ENCODE data around the gene AFG3L2. TPM values are rescaled to one million over a fixed set of nuclear protein-coding genes. Genes with fewer than 3 reads are reported as not detected.

Gene AFG3L2
- total RNA-seq, 1 experiment from 2014 or later: 73.5 TPM

DNA sequence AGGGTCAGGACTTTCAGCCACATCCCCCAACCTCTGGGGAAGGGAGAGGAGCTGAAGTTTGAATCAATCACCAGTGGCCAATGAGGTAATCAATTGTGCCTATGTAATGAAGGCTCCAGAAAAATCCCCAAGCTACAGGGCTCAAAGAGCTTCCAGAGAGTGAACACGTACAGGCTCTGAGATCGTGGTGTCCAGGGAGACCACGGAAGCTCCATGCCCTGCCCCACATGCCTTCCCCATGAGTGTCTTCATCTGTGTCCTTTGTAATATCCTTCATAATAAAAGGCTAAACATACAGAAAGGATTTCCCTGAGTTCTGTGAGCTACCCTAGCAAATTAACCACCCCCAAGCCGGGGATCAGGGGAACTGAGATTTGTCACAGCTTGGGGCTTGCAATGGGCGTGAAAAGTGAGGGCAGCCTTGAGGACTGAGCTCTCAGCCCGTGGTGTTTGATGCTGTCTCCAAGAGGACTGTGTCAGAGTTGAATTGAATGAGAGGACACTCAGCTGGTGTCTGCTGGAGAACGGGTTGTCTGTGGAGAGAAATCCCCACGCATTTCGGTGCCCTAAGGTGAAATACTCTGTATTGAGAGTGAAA lies 94.5 kb downstream of the AFG3L2 start:
- H3K9me3 ChIP-seq (ENCODE audit: control insufficient read depth, low read depth, low read length): no peaks in the 10 kb centered on the region
- no peak overlapping the region for H3K9ac ChIP-seq (ENCODE audit: extremely low read depth, insufficient read length, low read length)
- H3K4me2 ChIP-seq (ENCODE audit: insufficient read depth, insufficient read length, low read length): no peak overlapping the region
- H3K4ac ChIP-seq (ENCODE audit: low read depth, low read length): no peak overlapping the region
- H3K14ac ChIP-seq (ENCODE audit: insufficient read depth, low read length): no peak overlapping the region
- no CpG with 5 or more reads among the region's 9 CpGs for WGBS (ENCODE audit: extremely low coverage, insufficient read length, low lambda C conversion rate)
- no peak for DNase-seq
- H2BK15ac ChIP-seq (ENCODE audit: low read depth, low read length): no peak overlapping the region; the same call in 1 of the 2 replicates
- no peak overlapping the region; a peak in 1 of 7 replicates for H3K27ac Mint-ChIP-seq
- H3K4me1 Mint-ChIP-seq: peaks cover 19 to 27% of the 10 kb centered on the region in 2 experiments
- H3K4me1 ChIP-seq (ENCODE audit: insufficient read depth, low read length): no peaks in the 10 kb centered on the region
- H2BK20ac ChIP-seq (ENCODE audit: low read depth, low read length, poor library complexity, severe bottlenecking): no peak overlapping the region
- H3K18ac ChIP-seq (ENCODE audit: insufficient read length, low read depth, low read length): no peak overlapping the region
- no peak overlapping the region for H2AK5ac ChIP-seq (ENCODE audit: insufficient read length, low read length)
- no peak overlapping the region for H2BK12ac ChIP-seq (ENCODE audit: insufficient read length, low read depth, low read length)
- no peaks in the 10 kb centered on the region for H3K79me2 ChIP-seq (ENCODE audit: insufficient read depth, low read length)
- no peak overlapping the region for H2BK120ac ChIP-seq (ENCODE audit: low read depth, low read length, poor library complexity, severe bottlenecking)
- H4K20me1 ChIP-seq (ENCODE audit: control insufficient read depth, insufficient read depth, insufficient read length): no peaks in the 10 kb centered on the region
- no peak overlapping the region for H4K5ac ChIP-seq (ENCODE audit: insufficient read length, low read depth, low read length)
- no peak overlapping the region for H3K23ac ChIP-seq (ENCODE audit: insufficient read length, low read depth, low read length)
- H3K79me1 ChIP-seq (ENCODE audit: insufficient read depth, low read depth, low read length, poor library complexity, severe bottlenecking): no peaks in the 10 kb centered on the region
- no peak overlapping the region for H2AFZ ChIP-seq (ENCODE audit: low read length)
- H3K23me2 ChIP-seq (ENCODE audit: insufficient read length, low read depth, low read length, poor library complexity, severe bottlenecking): peaks cover 6% of the 10 kb centered on the region
- H4K8ac ChIP-seq (replicated peaks; ENCODE audit: insufficient read length, low read depth, low read length): no peak overlapping the region
- H3K27me3 Mint-ChIP-seq (ENCODE audit: low read depth): peaks cover 39% of the 10 kb centered on the region
- no peaks in the 10 kb centered on the region for H3K9me3 Mint-ChIP-seq
- H3T11ph ChIP-seq (ENCODE audit: low read length): no peak overlapping the region
- H3K27me3 ChIP-seq (ENCODE audit: insufficient read depth, low read length): no peaks in the 10 kb centered on the region; the same call in 1 of the 2 replicates
- no peak overlapping the region for H2BK5ac ChIP-seq (ENCODE audit: insufficient read length, low read length)
- H3K27ac ChIP-seq (ENCODE audit: insufficient read length, low read depth, low read length): no peak overlapping the region
- no peaks in the 10 kb centered on the region; a peak in 1 of 7 replicates for H3K36me3 Mint-ChIP-seq (ENCODE audit: insufficient read depth in 1 of 3, low read depth in 3 of 3)
- H3K4me3 Mint-ChIP-seq: no peak overlapping the region
- no peak overlapping the region for H4K91ac ChIP-seq (ENCODE audit: insufficient read length, low read depth, low read length)
- TF ChIP-seq, protein P1, sequence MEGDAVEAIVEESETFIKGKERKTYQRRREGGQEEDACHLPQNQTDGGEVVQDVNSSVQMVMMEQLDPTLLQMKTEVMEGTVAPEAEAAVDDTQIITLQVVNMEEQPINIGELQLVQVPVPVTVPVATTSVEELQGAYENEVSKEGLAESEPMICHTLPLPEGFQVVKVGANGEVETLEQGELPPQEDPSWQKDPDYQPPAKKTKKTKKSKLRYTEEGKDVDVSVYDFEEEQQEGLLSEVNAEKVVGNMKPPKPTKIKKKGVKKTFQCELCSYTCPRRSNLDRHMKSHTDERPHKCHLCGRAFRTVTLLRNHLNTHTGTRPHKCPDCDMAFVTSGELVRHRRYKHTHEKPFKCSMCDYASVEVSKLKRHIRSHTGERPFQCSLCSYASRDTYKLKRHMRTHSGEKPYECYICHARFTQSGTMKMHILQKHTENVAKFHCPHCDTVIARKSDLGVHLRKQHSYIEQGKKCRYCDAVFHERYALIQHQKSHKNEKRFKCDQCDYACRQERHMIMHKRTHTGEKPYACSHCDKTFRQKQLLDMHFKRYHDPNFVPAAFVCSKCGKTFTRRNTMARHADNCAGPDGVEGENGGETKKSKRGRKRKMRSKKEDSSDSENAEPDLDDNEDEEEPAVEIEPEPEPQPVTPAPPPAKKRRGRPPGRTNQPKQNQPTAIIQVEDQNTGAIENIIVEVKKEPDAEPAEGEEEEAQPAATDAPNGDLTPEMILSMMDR (conservative IDR thresholded peaks at IDR 0.05): no peak
- no peak overlapping the region for H3K56ac ChIP-seq (ENCODE audit: insufficient read length, low read depth, low read length)
